HG03457 (cell line): Measurements from ENCODE around the gene BAG1.

Experiments
- ATAC-seq: cut with Tn5 transposase; IDR thresholded peaks from one replicate; pipeline ENCODE4 v1.9.1; 2021; ENCODE audit warnings: moderate number of reproducible peaks; ENCODE audit not compliant: unreplicated experiment

BAG1 gene

DNA sequence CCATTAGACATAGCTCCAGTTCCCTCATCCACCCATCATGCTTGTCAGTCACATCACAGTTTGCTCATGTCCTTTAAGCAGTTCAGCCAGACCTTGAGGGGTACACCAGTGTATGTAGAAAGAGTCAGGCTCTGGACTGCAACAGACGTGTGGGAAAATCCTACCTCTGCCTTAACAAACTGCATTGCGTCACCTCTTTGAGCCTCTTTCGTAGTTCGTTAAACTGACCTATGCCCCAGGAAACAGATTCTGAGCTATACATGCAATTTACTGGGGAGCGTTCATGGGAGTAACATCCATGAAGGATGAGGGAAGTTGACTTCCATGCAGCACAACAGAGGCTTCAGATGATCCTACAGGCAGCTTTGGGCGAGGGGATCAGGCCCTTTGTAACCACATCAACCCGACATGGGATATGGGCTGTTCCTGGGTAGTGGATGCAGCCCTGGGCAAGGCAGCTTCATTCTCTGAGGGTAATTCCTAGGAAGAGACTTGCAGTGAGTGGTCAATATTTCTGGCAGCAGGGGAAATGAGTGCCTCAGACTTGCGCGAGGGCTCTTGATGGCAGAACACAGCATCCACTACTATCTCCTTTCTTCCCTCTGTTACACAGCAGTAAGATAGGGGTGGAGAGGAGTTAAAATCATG, 20.2 kb downstream of the BAG1 start:
- no peak for ATAC-seq

DNA sequence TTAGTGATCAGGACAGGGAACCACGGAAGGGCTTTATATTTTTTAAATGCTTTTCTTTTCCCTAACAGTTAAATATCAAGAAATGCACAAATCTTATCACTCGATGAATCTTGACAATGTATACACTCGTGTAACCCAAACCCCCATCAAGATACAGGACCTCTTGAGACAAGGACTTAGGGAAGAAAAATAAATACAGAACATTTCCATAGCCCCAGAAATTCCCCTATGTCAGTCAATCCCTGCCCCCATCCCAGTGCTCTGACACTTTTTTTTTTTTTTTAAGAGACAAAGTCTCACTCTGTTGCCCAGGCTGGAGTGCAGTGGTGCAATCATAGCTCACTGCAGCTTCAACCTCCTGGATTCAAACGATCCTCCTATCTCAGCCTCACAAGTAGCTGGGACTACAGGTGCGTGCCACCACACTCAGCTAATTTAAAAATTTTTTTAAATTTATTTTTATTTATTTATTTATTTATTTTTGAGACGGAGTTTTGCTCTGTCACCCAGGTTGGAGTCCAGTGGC, 21.8 kb downstream of the BAG1 start:
- ATAC-seq, result no peak

- ATAC-seq, result no peak
These were observed 23.2 kb downstream of the BAG1 start for GRCh38 chr9:33241298-33241697.

DNA sequence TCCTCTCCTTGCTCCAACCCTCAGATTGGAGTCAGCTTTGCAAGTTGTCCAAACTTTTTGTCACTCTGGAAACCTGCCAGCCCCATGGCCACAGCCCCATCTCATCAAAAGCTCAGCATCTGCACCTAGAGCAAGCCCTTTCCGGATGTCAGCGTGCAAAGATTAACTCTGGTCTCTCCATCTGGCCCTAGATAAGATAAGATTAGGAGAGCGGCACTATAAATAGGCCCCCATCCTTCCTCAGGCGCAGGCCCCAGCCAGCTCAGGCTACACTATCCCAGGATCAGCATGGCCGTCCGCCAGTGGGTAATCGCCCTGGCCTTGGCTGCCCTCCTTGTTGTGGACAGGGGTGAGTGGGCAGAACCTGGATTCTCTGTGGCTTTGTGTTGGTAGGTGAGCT, 24.6 kb downstream of the BAG1 start, which contains the start of gene SPINK4:
SPINK4 (plus strand) TSS at position 247 of the 400 bp plus-strand sequence; CDS start at position 289, 42 bp downstream.
- ATAC-seq, result no peak

GRCh38 chr9:33236571-33236970, 27.9 kb downstream of the BAG1 start:
- no peak for ATAC-seq

- ATAC-seq, result no peak
These were observed 29.7 kb downstream of the BAG1 start for GRCh38 chr9:33234511-33235467.

DNA sequence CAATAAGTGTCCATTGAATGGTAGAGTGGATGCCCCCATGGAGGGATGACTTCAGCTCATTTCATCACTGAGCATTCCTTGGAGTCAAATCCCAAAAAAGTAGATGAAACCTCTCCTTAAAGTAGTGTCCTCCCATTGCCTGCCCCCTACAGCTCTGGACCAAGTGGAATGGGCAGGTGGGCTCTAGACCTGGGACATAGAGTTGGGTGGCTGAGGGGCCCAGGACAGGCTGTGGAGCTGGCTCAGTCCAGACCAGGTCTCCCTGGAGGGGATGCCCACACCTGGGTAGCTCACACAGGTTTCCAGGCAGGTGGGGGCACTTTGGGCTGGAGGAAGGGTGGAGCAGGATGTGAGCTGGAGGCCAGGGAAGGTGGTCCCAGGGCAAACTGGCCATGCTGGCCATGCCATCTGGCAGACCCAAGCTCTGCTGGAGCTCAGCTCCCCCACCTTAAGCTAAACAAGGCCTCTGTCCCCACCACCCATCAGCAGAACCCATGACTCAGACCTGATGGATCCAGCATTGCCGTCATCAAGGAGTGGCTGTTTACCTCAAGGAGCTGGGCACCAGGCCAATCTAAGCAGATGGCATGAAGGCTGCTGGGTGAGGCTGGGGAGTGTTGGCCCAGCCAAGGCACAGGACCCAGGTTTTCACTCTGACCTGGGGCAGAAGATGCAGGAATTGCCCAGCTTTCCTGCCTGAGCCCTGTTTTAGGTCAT, 30.7 kb downstream of the BAG1 start:
- no peak for ATAC-seq

DNA sequence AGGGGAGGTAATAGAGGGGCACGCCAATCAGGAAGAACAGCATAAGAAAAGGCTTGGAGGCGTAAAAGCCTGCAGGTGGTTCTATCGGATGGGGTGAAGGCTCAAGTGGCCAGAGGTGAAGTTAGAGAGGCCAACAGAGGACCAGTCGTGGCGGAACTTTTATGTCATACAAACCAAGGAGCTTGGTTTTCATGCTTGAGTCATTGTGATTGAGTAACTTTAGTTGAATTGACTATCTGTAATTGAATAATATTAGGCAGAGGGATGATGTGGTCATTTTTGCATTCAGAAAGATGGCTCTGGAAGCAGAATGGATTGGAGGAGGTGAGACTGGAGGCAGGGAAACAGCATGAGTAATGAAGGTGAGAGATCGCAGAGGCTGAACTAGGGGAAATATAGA, 31.7 kb downstream of the BAG1 start:
- ATAC-seq, result no peak

GRCh38 chr9:33231623-33231942, 32.9 kb downstream of the BAG1 start:
- ATAC-seq, result no peak

GRCh38 chr9:33230756-33231622, 33.5 kb downstream of the BAG1 start:
- no peak for ATAC-seq

GRCh38 chr9:33229359-33230114, 35.0 kb downstream of the BAG1 start:
- ATAC-seq, result no peak

DNA sequence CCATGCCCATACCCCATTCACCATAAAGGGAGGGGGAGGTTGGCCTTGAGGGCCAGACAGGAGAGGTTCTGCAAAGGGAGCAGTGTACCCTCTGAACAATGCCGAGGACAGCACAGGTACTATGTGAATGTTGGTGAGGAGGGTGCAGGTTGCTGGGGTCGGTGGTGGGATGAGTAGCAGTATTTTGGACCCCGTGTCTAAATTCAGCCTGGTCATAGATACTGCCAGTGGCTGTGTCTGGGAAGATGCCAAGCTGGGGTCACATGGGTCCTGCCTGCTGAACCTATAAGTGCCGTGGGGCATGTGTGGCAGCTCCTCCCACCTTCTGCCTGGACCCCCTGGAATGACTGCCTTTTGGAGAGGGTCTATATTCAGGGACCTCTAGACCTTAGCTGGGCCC, 35.9 kb downstream of the BAG1 start:
- ATAC-seq, result no peak

GRCh38 chr9:33227741-33228140, 36.8 kb downstream of the BAG1 start:
- ATAC-seq, result no peak

GRCh38 chr9:33227008-33227398, 37.5 kb downstream of the BAG1 start:
- ATAC-seq, result no peak

DNA sequence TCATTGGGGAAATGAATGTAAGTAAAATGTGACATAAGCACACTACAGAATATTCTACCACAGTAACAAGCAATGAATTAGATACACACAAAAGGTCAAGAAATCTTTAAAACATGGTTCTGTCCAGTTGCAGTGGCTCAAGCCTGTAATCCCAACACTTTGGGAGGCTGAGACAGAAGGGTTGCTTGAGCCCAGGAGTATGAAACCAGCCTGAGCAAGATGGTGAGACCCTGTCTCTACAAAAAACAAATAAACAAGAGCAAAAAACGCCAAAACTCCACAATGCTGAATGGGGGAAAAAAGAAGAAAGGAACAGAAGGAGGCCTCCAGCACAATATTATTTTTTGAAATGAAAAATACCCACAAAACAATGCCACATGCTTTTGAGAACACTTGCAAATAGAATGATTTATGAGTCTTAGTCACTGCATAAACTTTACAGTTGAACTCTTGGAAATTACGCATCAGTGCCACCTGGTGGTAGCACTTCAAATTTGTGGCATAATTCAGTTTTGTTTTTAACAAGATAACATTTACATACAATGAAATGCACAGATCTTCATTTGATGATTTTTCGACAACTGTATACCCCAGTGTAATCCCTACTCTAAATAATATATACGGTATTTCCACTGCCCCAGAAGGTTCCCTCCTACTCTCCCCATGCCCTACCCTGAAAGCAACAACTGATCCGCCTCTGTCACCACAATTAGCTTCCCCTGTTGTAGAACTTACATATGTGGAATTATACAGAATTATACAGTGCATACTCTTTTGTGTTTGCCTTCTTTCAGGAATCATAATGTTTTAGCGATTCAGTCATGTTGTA, 39.0 kb downstream of the BAG1 start:
- ATAC-seq, result no peak

DNA sequence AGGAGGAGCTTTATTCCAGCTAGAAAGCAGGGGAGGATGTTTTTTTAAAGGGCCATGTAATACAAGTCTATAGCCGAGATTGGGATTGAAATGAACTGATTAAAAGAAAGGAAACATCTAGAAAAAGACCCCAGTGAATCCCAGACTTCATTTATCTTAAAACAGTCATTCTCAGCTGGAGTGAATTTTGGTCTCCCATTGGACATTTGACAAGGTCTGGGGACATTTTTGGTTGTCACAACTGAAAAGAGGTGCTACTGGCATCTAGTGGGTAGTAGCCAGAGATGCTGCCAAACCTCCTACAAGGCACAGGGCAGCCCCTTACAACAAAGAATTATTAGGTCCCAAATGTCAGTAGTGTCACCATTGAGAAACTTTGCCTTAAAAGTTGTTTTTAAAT, 40.8 kb downstream of the BAG1 start:
- ATAC-seq, result no peak

GRCh38 chr9:33222031-33222430, 42.5 kb downstream of the BAG1 start:
- ATAC-seq, result no peak

DNA sequence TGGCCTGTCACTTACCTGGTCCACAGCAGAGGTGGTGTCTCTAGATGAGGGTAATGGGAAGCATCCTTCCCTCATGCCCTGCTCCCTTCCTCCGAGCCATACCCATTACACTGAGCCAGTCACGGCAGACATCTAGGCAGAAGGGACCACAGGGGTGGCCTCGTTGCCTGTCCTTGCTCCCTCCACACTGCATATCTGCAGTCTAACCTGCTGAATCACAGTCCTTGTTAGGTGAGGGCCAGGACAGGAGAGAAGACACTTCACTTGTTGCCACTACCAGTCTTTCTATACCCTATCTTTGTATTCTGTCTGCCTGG, 43.0 kb downstream of the BAG1 start:
- no peak for ATAC-seq
